Spinal cord (tissue), 10 donors: ENCODE data around the gene LRRC26. TPM values are rescaled to one million over a fixed set of nuclear protein-coding genes. Genes with fewer than 3 reads are reported as not detected.

Experiments used
- DNase-seq, 6 donors: peaks; one replicate each; pipeline versions ENCODE4 v3.0.0 to v3.0.0-alpha.2; 2013 to 2015; ENCODE audit warnings: low spot score in 6 of 6, low read depth in 4 of 6
- H3K27ac ChIP-seq: one replicate; pipeline ENCODE4 v1.5.1; 2013; ENCODE audit warnings: low read depth, low read length, control low read depth
- H3K27me3 ChIP-seq: one replicate; pipeline ENCODE4 v1.6.1; 2013; ENCODE audit warnings: low read length; ENCODE audit not compliant: control insufficient read depth, insufficient read depth
- H3K36me3 ChIP-seq: one replicate; pipeline ENCODE4 v1.6.1; 2013; ENCODE audit warnings: low read length; ENCODE audit not compliant: control insufficient read depth, insufficient read depth
- H3K4me1 ChIP-seq: one replicate; pipeline ENCODE4 v1.6.1; 2013; ENCODE audit warnings: low read length; ENCODE audit not compliant: control insufficient read depth, insufficient read depth
- H3K4me3 ChIP-seq: one replicate; pipeline ENCODE4 v1.5.1; 2013; ENCODE audit warnings: low read depth, low read length, control low read depth
- H3K9me3 ChIP-seq: one replicate; pipeline ENCODE4 v1.6.1; 2013; ENCODE audit warnings: low read length; ENCODE audit not compliant: control insufficient read depth, insufficient read depth
- WGBS: methylation state at CpG from one replicate; pipeline ENCODE4 v1.1.5; 2013; ENCODE audit warnings: missing lambda C conversion rate; ENCODE audit not compliant: insufficient coverage; 5-methylcytosine and 5-hydroxymethylcytosine counted together
- polyA plus RNA-seq, 2 donors: library from polyadenylated mRNA; unstranded; fragments of 120-200 nt; gene quantifications; one replicate each; pipeline ENCODE4 v1.2.1, GENCODE V29; 2013; ENCODE audit not compliant: insufficient read length in 2 of 2
- total RNA-seq, 2 donors: library from RNA; depleted of rRNA in 1 of 2; stranded (reverse); fragments of 120-200 nt in 1 of 2; fragments of >200 nt in 1 of 2; gene quantifications; one replicate each; pipeline versions ENCODE4 v1.2.3 to v1.2.4, GENCODE V29; 2013 to 2014
- donor health status: healthy.

Gene LRRC26
- total and polyA plus RNA-seq, 4 donors: 0.30 to 1.9 (median 0.87) TPM

DNA sequence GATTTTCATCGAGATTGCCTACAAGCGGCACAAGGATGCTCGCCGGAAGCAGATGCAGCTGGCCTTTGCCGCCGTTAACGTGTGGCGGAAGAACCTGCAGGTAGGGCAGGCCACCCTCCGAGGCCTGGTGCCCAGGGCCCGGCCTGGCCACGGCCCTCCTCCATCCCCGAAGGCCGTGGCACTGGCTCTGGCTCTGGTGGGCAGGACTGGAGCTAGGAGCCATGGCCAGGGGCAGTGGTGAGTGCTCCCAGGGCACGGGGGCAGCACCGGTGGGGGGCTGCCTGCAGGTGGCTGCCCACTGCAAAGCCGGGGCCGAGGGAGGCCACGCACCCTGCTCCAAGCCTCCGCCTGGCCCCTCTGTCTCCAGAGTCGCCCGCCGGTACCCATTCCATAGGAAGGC is 6.0 kb downstream of the LRRC26 start:
- Histone ChIP-seq H3K27me3 (peaks cover 72% of the 10 kb centered on the region), H3K36me3 (peaks cover 68% of the 10 kb centered on the region), H3K4me3 (no peak overlapping the region), H3K9me3 (no peaks in the 10 kb centered on the region), H3K4me1 (peaks cover 20% of the 10 kb centered on the region), H3K27ac (no peak overlapping the region)
- 80% methylated on average over 22 of the region's 22 CpGs for WGBS
- DNase-seq: no peak

DNA sequence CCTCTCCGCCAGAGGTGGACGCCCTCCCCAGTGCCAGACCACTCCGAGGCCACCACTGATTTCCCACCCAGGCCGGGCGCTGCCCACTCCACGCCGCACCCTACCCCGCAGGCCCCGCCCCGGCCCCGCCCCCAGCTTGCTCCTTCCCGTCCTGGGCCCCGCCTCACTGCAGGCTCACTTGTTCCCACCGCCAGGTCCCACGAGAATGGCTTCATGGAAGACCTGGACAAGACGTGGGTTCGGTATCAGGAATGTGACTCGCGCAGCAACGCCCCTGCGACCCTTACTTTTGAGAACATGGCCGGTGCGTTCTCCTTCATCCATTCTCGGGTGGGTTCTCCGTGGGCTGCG is 6.5 kb downstream of the LRRC26 start:
- no peaks in the 10 kb centered on the region for H3K9me3 ChIP-seq
- H3K4me1 ChIP-seq: peaks cover 20% of the 10 kb centered on the region
- peaks cover 76% of the 10 kb centered on the region for H3K27me3 ChIP-seq
- 31% methylated on average over 24 of the region's 26 CpGs for WGBS
- no peak overlapping the region for H3K4me3 ChIP-seq
- peaks cover 72% of the 10 kb centered on the region for H3K36me3 ChIP-seq
- DNase-seq: no peak
- no peak overlapping the region for H3K27ac ChIP-seq

- H3K4me3 ChIP-seq: no peak overlapping the region
- H3K36me3 ChIP-seq: peaks cover 79% of the 10 kb centered on the region
- no peaks in the 10 kb centered on the region for H3K9me3 ChIP-seq
- WGBS: 10% methylated on average over 74 of the region's 74 CpGs
- peaks cover 15% of the 10 kb centered on the region for H3K4me1 ChIP-seq
- no peak overlapping the region for H3K27ac ChIP-seq
- peaks cover 79% of the 10 kb centered on the region for H3K27me3 ChIP-seq
- peak in 1 of 6 donors; percentile 62 for DNase-seq
Measured at GRCh38 chr9:137162505-137163364, 7.1 kb downstream of the LRRC26 start.

DNA sequence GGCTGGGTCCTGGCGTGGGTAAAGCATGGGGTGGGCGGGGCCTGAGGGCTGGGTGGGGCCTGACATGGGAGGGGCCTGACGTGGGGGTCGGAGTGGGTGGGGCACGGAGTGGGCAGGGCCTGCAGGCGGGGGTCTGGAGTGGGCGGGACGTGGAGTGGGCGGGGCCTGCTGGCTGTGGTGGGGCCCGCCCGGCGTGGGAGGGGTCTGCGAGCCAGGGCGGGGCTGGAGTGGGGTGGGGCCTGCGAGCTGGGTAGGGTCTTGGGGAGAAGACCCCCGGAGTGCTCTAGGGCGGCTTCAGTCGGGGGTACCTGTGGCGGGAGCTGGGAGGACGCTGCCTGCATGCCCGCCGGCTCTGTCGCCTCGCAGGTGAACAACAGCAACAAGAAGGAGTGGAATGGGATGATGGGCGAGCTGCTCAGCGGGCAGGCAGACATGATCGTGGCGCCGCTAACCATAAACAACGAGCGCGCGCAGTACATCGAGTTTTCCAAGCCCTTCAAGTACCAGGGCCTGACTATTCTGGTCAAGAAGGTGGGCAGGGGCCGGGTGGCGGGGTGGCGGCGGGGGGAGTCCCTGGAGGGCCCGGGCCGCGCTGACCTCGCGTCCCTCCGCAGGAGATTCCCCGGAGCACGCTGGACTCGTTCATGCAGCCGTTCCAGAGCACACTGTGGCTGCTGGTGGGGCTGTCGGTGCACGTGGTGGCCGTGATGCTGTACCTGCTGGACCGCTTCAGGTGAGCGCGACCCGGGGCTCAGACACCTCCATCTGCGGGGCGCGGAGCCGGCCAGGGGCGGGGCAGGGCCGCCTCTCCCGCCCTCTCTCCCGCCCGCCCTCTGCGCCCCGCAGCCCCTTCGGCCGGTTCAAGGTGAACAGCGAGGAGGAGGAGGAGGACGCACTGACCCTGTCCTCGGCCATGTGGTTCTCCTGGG is 8.0 kb downstream of the LRRC26 start:
- H3K27ac ChIP-seq: no peak overlapping the region
- H3K4me1 ChIP-seq: peaks cover 14% of the 10 kb centered on the region
- no peaks in the 10 kb centered on the region for H3K9me3 ChIP-seq
- H3K4me3 ChIP-seq: no peak overlapping the region
- DNase-seq: peak in 1 of 6 donors; percentile 27
- peaks cover 81% of the 10 kb centered on the region for H3K27me3 ChIP-seq
- 11% methylated on average over 66 of the region's 71 CpGs for WGBS
- H3K36me3 ChIP-seq: peaks cover 88% of the 10 kb centered on the region

GRCh38 chr9:137160716-137161557 is 8.9 kb downstream of the LRRC26 start:
- no peak overlapping the region for H3K27ac ChIP-seq
- H3K27me3 ChIP-seq: peaks cover 79% of the 10 kb centered on the region
- peaks cover 14% of the 10 kb centered on the region for H3K4me1 ChIP-seq
- no peak for DNase-seq
- H3K9me3 ChIP-seq: no peaks in the 10 kb centered on the region
- 28% methylated on average over 49 of the region's 56 CpGs for WGBS
- H3K4me3 ChIP-seq: no peak overlapping the region
- peaks cover 89% of the 10 kb centered on the region for H3K36me3 ChIP-seq

DNA sequence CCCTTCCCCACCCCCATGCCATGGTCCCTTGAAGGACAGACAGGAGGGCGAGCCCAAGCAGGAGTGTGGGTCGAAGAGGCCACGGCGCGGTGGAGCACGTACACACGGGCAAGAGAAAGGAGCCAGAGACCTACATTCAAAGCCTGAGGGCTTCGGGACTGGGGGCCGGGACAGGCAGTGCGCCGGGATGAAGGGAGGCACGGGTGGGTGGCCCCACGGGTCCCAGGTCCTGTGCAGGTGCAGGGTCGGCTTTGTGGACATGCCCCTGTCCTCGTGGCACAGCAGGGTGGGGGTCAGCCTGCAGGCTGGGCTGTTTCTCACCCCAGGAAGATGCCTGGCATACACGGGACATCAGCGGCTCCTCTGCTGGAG is 9.8 kb downstream of the LRRC26 start:
- Histone ChIP-seq H3K4me3 (no peak overlapping the region), H3K4me1 (peaks cover 14% of the 10 kb centered on the region), H3K9me3 (no peaks in the 10 kb centered on the region), H3K27me3 (peaks cover 84% of the 10 kb centered on the region), H3K36me3 (peaks cover 86% of the 10 kb centered on the region), H3K27ac (no peak overlapping the region)
- DNase-seq: no peak
- 77% methylated on average over 15 of the region's 17 CpGs for WGBS

DNA sequence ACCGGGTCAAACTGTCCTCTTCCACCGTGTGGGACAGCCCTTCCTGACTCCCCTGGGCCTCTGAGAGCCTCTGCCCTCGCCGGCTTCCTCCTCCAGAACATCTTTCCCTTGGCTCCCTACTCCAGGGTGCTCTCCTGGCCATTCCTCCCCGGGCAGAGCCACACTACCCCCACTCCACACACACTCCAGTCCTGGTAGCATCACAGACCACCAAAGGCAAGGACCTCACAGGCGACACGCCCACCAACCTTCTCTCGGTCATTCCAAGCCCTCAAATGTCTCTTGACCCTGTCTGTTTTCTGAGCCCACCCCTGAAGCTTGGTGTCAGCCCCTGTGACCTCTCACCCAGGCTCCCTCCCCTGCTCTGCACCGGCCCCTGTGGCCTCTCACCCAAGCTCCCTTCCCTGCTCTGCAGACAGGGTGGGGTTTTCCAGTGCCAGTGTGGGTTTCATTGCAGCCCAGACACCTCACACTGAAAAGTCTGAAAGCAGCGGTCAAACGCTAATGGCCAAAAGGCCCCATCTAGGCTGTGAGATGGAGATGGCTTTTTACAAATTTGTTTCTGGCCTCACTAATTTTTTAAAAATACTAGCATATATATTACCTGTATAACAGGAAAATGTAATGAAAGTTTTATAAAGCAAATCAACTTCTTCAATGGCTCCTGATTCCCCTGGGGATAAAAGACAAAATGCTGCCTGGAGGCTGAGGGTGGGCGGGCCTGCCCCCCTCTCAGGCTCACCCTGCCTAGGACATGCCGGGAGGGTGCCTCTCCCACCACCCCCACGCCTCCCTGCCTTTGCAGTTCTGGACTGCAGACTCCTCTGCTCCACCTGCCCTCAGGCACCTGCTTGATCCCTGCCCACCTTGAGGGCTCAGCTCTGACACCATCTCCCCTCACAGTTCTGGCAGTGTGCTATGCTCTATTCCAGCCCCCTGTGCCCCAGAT is 10.5 kb downstream of the LRRC26 start:
- H3K27me3 ChIP-seq: peaks cover 77% of the 10 kb centered on the region
- peaks cover 14% of the 10 kb centered on the region for H3K4me1 ChIP-seq
- DNase-seq: no peak
- no peak overlapping the region for H3K4me3 ChIP-seq
- peaks cover 83% of the 10 kb centered on the region for H3K36me3 ChIP-seq
- H3K27ac ChIP-seq: no peak overlapping the region
- no peaks in the 10 kb centered on the region for H3K9me3 ChIP-seq
- 43% methylated on average over 12 of the region's 14 CpGs for WGBS

DNA sequence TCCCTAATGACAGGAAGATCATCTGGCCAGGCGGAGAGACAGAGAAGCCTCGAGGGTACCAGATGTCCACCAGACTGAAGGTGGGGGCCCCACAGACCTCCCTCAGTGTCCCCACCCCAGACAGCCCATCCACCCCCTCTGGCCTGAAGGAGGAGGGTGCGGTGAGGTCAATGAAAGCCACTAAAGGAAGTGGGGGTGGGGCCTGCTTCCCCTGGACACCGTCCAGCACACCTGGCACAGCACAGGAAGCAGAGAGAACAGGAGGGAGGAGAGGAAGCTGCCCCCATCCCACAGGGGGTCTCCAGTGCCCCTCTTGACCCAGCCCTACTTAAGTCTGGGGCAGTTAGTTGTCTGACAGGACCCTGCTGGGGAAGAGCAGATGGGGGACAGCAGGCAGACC is 11.2 kb downstream of the LRRC26 start:
- Histone ChIP-seq H3K27ac (no peak overlapping the region), H3K4me1 (peaks cover 14% of the 10 kb centered on the region), H3K27me3 (peaks cover 69% of the 10 kb centered on the region), H3K4me3 (no peak overlapping the region), H3K36me3 (peaks cover 78% of the 10 kb centered on the region), H3K9me3 (no peaks in the 10 kb centered on the region)
- WGBS: 61% methylated on average over 3 of the region's 4 CpGs
- DNase-seq: no peak
